HepG2 (cell line): ENCODE measurements around the gene FOXJ2. TPM values are rescaled to one million over a fixed set of nuclear protein-coding genes. Genes with fewer than 3 reads are reported as not detected.
"Not testable (repeated sequence)": the region's sequence is repeated elsewhere in the genome, so short reads cannot be mapped to it uniquely, and the experiment has no call there.

Experiments used
- ATAC-seq: fragments of 200-7000 bp; cut with Tn5 transposase; 3 replicates; pipeline ENCODE4 v1.9.1; 2020; ENCODE audit warnings: mild to moderate bottlenecking, moderate library complexity
- BruUV-seq: library from RNA; stranded (reverse); fragments of 400-500 nt; replicated peaks from 2 replicates; lab custom pipeline; 2021; lab: Mats Ljungman, UMichigan
- CTCF ChIA-PET: fragments of 300-600 bp; formaldehyde crosslinking; extraction: SDS; loops from one replicate; lab custom pipeline; 2021; ENCODE audit warnings: low total read pairs, inconsistent platforms, low intra/inter-chr PET ratio; lab: Yijun Ruan, JAX
- POLR2A ChIA-PET: fragments of 350-600 bp; sonication (Branson Sonifier 250); formaldehyde crosslinking; loops from one replicate; lab custom pipeline; 2020; ENCODE audit warnings: antibody characterized with exemption, inconsistent platforms; lab: Yijun Ruan, JAX
- DNase-seq: peaks from one replicate; pipeline ENCODE4 v3.0.0-alpha.2; 2015; ENCODE audit warnings: low spot score
- FAIRE-seq: peaks from 3 replicates; lab custom pipeline; 2011; peaks lifted over from hg19 to GRCh38; lab: Jason Lieb, UNC
- H2AFZ ChIP-seq: one replicate; pipeline ENCODE4 v1.6.1; 2011; ENCODE audit warnings: low read length, inconsistent platforms
- H3K27ac ChIP-seq: fragments of 300-600 bp; 3 replicates; pipeline ENCODE4 v1.8.0; 2011; ENCODE audit warnings: mixed run types, mild to moderate bottlenecking, mixed read lengths, low read length, inconsistent platforms; ENCODE audit not compliant: insufficient read depth; ENCODE audit errors: extremely low read length
- H3K27me3 ChIP-seq, 2 experiments: fragments of 200-600 bp in 1 of 2; 2 replicates in 1 of 2; 3 replicates in 1 of 2; pipeline versions ENCODE4 v1.6.0 to v1.8.0; 2011; ENCODE audit warnings: low read length in 2 of 2, mild to moderate bottlenecking in 2 of 2, moderate library complexity in 2 of 2, inconsistent platforms in 1 of 2; ENCODE audit not compliant: insufficient read depth in 2 of 2, control insufficient read depth in 1 of 2
- H3K36me3 ChIP-seq, 2 experiments: fragments of 200-600 bp in 1 of 2; replicated peaks in 1 of 2; 2 replicates in 1 of 2; 3 replicates in 1 of 2; pipeline versions ENCODE4 v1.5.1 to v1.8.0; 2011; ENCODE audit warnings: low read length in 2 of 2, inconsistent platforms in 1 of 2; ENCODE audit not compliant: insufficient read depth in 2 of 2, control insufficient read depth in 1 of 2
- H3K4me1 ChIP-seq: 2 replicates; pipeline ENCODE4 v1.5.1; 2012; ENCODE audit warnings: low read length, inconsistent platforms; ENCODE audit not compliant: insufficient read depth
- H3K4me2 ChIP-seq: 2 replicates; pipeline ENCODE4 v1.6.0; 2011; ENCODE audit warnings: low read depth, low read length, inconsistent platforms
- H3K4me3 ChIP-seq, 3 experiments: fragments of 200-600 bp in 1 of 3; sonication (generic), shearing (Covaris generic) in 1 of 3; replicated peaks in 1 of 3; 2 replicates each; pipeline ENCODE4 v1.5.1; 2011 to 2016; ENCODE audit warnings: low read length in 3 of 3, inconsistent platforms in 2 of 3, low read depth in 2 of 3, mild to moderate bottlenecking in 2 of 3, control low read depth in 1 of 3, mixed read lengths in 1 of 3; ENCODE audit not compliant: insufficient read depth in 1 of 3
- H3K79me2 ChIP-seq: one replicate; pipeline ENCODE4 v1.6.1; 2011; ENCODE audit warnings: low read length, inconsistent platforms; ENCODE audit not compliant: insufficient read depth
- H3K9ac ChIP-seq: 2 replicates; pipeline ENCODE4 v1.6.0; 2011; ENCODE audit warnings: mild to moderate bottlenecking, low read depth, low read length, inconsistent platforms; ENCODE audit not compliant: insufficient read depth
- H3K9me3 ChIP-seq: 2 replicates; pipeline ENCODE4 v1.5.1; 2012; ENCODE audit warnings: mild to moderate bottlenecking, low read length
- H4K20me1 ChIP-seq: 2 replicates; pipeline ENCODE4 v1.6.0; 2011; ENCODE audit warnings: inconsistent platforms, mild to moderate bottlenecking, low read length, moderate library complexity; ENCODE audit not compliant: insufficient read depth
- FOXA3 ChIP-seq: IDR thresholded peaks from 2 replicates; pipeline ENCODE4 v1.6.1; 2016; ENCODE audit warnings: missing genetic modification reagents, missing compliant biosample characterization
- JUND ChIP-seq: sonication (generic); formaldehyde crosslinking; IDR thresholded peaks from 2 replicates; pipeline ENCODE4 v1.8.0; 2022; ENCODE audit warnings: mild to moderate bottlenecking, missing genetic modification reagents
- MTF1 ChIP-seq: sonication (generic); formaldehyde crosslinking; IDR thresholded peaks from 2 replicates; pipeline ENCODE4 v1.5.0; 2020; ENCODE audit warnings: missing genetic modification reagents
- WGBS: methylation state at CpG from one replicate; pipeline ENCODE4 v1.1.6; 2017; ENCODE audit warnings: low lambda C conversion rate; 5-methylcytosine and 5-hydroxymethylcytosine counted together
- in situ Hi-C: cut with HindIII; loops from 2 replicates; pipeline ENCODE4 v1.10.0; 2017; ENCODE audit warnings: low pct_unique_long_range_greater_than_20kb; ENCODE audit not compliant: extremely low pct_ligation_motif_present
- intact Hi-C: fragments of 100-400 bp; cut with micrococcal nuclease; formaldehyde crosslinking; loops from one replicate; pipeline ENCODE4 v1.10.0; 2022; ENCODE audit not compliant: unreplicated experiment
- polyA plus RNA-seq, 8 experiments: library from polyadenylated mRNA; depleted of rRNA in 3 of 8; stranded (reverse) in 7 of 8; unstranded in 1 of 8; fragments of >200 nt; fragmentation: Illumina TruSeq in 4 of 8; extraction: Trizol in 4 of 8; gene quantifications; 2 replicates each; pipeline versions ENCODE4 v1.2.1 to v1.2.3, GENCODE V29; 2011 to 2016; ENCODE audit warnings: low read depth in 4 of 8, missing spikeins in 1 of 8, mixed read lengths in 1 of 8; ENCODE audit not compliant: insufficient read depth in 1 of 8
- total RNA-seq, 5 experiments: library from RNA; depleted of rRNA; stranded (reverse); fragments of >200 nt; fragmentation: Illumina TruSeq; extraction: Trizol; gene quantifications; 2 replicates each; pipeline ENCODE4 v1.2.3, GENCODE V29; 2016; ENCODE audit warnings: low read depth in 1 of 5
- TF ChIP-seq, protein P1 (sequence below): sonication (generic); formaldehyde crosslinking; IDR thresholded peaks from 2 replicates; pipeline ENCODE4 v1.5.1; 2020; ENCODE audit warnings: mild to moderate bottlenecking, missing genetic modification reagents, moderate library complexity
- TF ChIP-seq, protein P2 (sequence below), 2 experiments: fragments of 450-650 bp in 1 of 2; sonication (generic) in 1 of 2; formaldehyde crosslinking; IDR thresholded peaks; 2 replicates each; pipeline versions ENCODE4 v1.5.0 to v1.8.0; 2020 to 2022; ENCODE audit warnings: mild to moderate bottlenecking in 1 of 2, missing genetic modification reagents in 1 of 2

FOXJ2 gene
- total and polyA plus RNA-seq, 2 of the 13 experiments (the other 11 are each of a cell fraction or from before 2014, with no cell fraction given) = 2.2 to 2.9 TPM

DNA sequence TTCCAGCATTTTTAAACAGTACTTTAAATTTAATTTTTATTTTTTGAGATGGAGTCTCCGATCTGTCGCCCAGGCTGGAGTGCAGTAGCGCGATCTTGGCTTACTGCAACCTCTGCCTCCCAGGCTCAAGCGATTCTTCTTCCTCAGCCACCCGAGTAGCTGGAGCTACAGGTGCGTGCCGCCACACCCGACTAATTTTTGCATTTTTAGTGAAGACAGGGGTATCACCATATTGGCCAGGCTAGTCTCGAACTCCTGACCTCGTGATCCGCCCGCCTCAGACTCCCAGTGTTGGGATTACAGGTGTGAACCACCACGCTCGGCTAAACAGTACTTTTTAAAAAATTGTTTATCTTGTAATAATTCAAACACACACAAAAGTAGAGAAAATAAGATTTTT is 4.2 kb upstream of the FOXJ2 start:
- ATAC-seq (no peak), FAIRE-seq (no peak), DNase-seq (no peak)
- Histone ChIP-seq H3K4me2 (no peak overlapping the region), H3K4me1 (peaks cover 24% of the 10 kb centered on the region), H2AFZ (no peak overlapping the region), H3K27ac (no peak overlapping the region), H3K9ac (no peak overlapping the region), H3K9me3 (no peaks in the 10 kb centered on the region), H3K79me2 (no peaks in the 10 kb centered on the region), H3K27me3 (no peaks in the 10 kb centered on the region; a peak in 1 of 5 replicates), H4K20me1 (no peaks in the 10 kb centered on the region), H3K4me3 (no peak overlapping the region), H3K36me3 (no peaks in the 10 kb centered on the region)
- in situ Hi-C loops = no loop called here
- 96% methylated on average over 15 of the region's 15 CpGs for WGBS
- CTCF ChIA-PET = no interaction called here
- POLR2A ChIA-PET = interaction anchor here (1.3 kb wide), 1 partner anchor 95 kb away, joined by 3 read pairs; no protein-coding TSS in a partner anchor
- intact Hi-C loops = no loop called here
- TF ChIP-seq MTF1 = no peak
- TF ChIP-seq FOXA3 (CRISPR knock-in tag) = no peak
- no TSS peak for BruUV-seq

DNA sequence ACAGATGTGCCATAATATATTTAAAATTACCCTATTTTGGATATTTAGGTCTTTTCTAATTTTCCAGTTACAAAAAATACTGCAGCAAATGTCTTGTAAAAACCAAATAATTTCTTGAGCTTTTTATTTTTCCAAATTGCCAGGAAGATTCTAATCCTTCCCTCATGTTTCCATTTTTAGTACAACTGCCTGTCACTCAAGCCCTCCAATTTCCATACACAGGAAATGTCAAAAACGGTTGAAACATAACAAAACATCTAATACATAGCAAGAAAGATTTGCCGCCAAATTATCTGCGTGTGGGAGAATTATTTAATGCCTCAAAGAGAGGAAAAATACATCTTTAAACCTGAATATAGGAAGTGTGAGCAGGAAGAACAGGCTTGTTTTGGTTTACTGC is 2.3 kb upstream of the FOXJ2 start:
- no peaks in the 10 kb centered on the region; a peak in 1 of 5 replicates for H3K27me3 ChIP-seq
- no peak overlapping the region for H3K27ac ChIP-seq
- H3K4me2 ChIP-seq = no peak overlapping the region
- TF ChIP-seq, protein P1, sequence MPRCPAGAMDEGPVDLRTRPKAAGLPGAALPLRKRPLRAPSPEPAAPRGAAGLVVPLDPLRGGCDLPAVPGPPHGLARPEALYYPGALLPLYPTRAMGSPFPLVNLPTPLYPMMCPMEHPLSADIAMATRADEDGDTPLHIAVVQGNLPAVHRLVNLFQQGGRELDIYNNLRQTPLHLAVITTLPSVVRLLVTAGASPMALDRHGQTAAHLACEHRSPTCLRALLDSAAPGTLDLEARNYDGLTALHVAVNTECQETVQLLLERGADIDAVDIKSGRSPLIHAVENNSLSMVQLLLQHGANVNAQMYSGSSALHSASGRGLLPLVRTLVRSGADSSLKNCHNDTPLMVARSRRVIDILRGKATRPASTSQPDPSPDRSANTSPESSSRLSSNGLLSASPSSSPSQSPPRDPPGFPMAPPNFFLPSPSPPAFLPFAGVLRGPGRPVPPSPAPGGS = no peak
- TF ChIP-seq JUND (CRISPR knock-in tag) = no peak
- TF ChIP-seq, protein P2, sequence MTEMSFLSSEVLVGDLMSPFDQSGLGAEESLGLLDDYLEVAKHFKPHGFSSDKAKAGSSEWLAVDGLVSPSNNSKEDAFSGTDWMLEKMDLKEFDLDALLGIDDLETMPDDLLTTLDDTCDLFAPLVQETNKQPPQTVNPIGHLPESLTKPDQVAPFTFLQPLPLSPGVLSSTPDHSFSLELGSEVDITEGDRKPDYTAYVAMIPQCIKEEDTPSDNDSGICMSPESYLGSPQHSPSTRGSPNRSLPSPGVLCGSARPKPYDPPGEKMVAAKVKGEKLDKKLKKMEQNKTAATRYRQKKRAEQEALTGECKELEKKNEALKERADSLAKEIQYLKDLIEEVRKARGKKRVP (CRISPR knock-in tag; IDR thresholded peaks at IDR 0.05) = no peak
- intact Hi-C loops (loop anchor here (5.0 kb wide), 1 partner anchor 52 kb away; the partner anchor contains the start of gene NECAP1), in situ Hi-C loops (no loop called here)
- peaks cover 44% of the 10 kb centered on the region for H3K4me1 ChIP-seq
- FAIRE-seq = no peak
- H3K9me3 ChIP-seq = no peaks in the 10 kb centered on the region
- no peak for ATAC-seq
- no peak overlapping the region for H3K9ac ChIP-seq
- H2AFZ ChIP-seq = no peak overlapping the region
- ChIA-PET CTCF (no interaction called here), POLR2A (no interaction called here)
- H3K4me3 ChIP-seq = no peak overlapping the region
- no peaks in the 10 kb centered on the region for H3K36me3 ChIP-seq
- WGBS = 69% methylated on average over 3 of the region's 3 CpGs
- DNase-seq = no peak
- H4K20me1 ChIP-seq = no peaks in the 10 kb centered on the region
- BruUV-seq = no TSS peak
- H3K79me2 ChIP-seq = no peaks in the 10 kb centered on the region

DNA sequence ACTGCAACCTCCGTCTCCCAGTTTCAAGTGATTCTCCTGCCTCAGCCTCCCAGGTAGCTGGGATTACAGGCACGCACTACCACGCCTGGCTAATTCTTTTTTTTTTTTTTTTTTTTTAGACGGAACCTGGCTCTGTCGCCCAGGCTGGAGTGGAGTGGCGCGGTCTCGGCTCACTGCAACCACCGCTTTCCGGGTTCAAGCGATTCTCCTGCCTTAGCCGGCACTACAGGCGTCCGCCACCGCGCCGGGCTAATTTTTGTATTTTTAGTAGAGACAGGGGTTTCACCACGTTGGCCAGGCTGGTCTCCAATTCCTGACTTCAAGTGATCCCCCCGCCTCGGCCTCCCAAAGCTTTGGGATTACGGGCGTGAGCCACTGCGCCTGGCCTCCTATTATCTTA is 1.5 kb upstream of the FOXJ2 start:
- H3K4me1 ChIP-seq = peaks cover 47% of the 10 kb centered on the region

More for the DNA sequence above, 1.5 kb upstream of the FOXJ2 start:
- H3K36me3 ChIP-seq, H3K9me3 ChIP-seq, POLR2A ChIA-PET, H3K9ac ChIP-seq, H3K27ac ChIP-seq, CTCF ChIA-PET, H3K27me3 ChIP-seq, BruUV-seq, H2AFZ ChIP-seq, H3K4me3 ChIP-seq, H3K4me2 ChIP-seq, H4K20me1 ChIP-seq, in situ Hi-C loops, ATAC-seq, H3K79me2 ChIP-seq, FAIRE-seq, DNase-seq: not testable (repeated sequence)
- intact Hi-C loops = loop anchor here (5.0 kb wide), 1 partner anchor 51 kb away; the partner anchor contains the start of gene NECAP1
- WGBS = 94% methylated on average over 23 of the region's 23 CpGs
